GM23338 (cell line): ENCODE measurements around the gene RSBN1L.

Experiments used
- CREB1 ChIP-seq: fragments of 250-450 bp; sonication (Bioruptor Pico); IDR thresholded peaks from 2 replicates; pipeline ENCODE4 v1.5.0; 2020; ENCODE audit warnings: low read depth, mild to moderate bottlenecking, moderate library complexity
- EZH2 ChIP-seq: fragments of 200-600 bp; sonication (generic); IDR thresholded peaks from one replicate; pipeline ENCODE4 v1.8.0; 2017; ENCODE audit warnings: antibody characterized with exemption, mild to moderate bottlenecking, low read depth; ENCODE audit not compliant: unreplicated experiment
- JUNB ChIP-seq: IDR thresholded peaks from one replicate; pipeline ENCODE4 v1.6.1; 2016; ENCODE audit warnings: antibody characterized with exemption; ENCODE audit not compliant: unreplicated experiment
- POLR2AphosphoS5 ChIP-seq: IDR thresholded peaks from 2 replicates; pipeline ENCODE4 v1.6.1; 2016; ENCODE audit warnings: antibody characterized with exemption, low read depth
- TF ChIP-seq, protein P1 (sequence below), 2 experiments: fragments of 200-600 bp in 1 of 2; sonication (generic) in 1 of 2; conservative IDR thresholded peaks; 2 replicates each; pipeline versions ENCODE4 v1.5.1 to v1.6.1; 2016 to 2017; ENCODE audit warnings: antibody characterized with exemption in 2 of 2, low read depth in 2 of 2, mild to moderate bottlenecking in 2 of 2, moderate library complexity in 1 of 2

DNA sequence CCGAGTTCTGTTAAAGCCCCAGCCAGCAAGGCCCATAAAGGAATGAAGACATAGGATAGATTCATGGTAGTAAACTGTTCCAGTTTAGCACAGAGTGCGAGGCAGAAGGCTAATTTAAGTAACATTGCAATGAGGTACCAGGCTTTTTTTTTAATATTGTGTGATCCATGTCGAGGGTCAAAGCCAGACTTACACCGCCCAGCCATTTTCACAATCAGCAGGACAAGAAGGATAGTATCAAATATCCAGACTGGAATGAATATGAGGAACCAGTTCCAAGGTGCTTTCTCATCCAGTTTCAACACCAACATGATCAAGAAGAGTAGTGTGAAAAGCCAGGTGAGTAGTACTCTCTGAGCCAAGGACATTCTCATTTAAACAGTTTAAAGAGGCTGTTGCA, 97.7 kb downstream of the RSBN1L start:
- no peak for TF ChIP-seq POLR2AphosphoS5
- no peak for TF ChIP-seq EZH2
- TF ChIP-seq, protein P1, sequence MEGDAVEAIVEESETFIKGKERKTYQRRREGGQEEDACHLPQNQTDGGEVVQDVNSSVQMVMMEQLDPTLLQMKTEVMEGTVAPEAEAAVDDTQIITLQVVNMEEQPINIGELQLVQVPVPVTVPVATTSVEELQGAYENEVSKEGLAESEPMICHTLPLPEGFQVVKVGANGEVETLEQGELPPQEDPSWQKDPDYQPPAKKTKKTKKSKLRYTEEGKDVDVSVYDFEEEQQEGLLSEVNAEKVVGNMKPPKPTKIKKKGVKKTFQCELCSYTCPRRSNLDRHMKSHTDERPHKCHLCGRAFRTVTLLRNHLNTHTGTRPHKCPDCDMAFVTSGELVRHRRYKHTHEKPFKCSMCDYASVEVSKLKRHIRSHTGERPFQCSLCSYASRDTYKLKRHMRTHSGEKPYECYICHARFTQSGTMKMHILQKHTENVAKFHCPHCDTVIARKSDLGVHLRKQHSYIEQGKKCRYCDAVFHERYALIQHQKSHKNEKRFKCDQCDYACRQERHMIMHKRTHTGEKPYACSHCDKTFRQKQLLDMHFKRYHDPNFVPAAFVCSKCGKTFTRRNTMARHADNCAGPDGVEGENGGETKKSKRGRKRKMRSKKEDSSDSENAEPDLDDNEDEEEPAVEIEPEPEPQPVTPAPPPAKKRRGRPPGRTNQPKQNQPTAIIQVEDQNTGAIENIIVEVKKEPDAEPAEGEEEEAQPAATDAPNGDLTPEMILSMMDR (conservative IDR thresholded peaks at IDR 0.05; ENCODE audit: low read depth in 2 of 2): no peak
- TF ChIP-seq CREB1: no peak
- TF ChIP-seq JUNB: no peak
